K562 (cell line): ENCODE results near the gene SGMS1. TPM values are rescaled to one million over a fixed set of nuclear protein-coding genes. Genes with fewer than 3 reads are reported as not detected.

Experiments used
- ATAC-seq: fragments of 200-7000 bp; cut with Tn5 transposase; 3 replicates; pipeline ENCODE4 v1.9.1; 2020; ENCODE audit warnings: moderate library complexity
- BruUV-seq: library from RNA; stranded (reverse); fragments of 400-500 nt; replicated peaks from 2 replicates; lab custom pipeline; 2021; lab: Mats Ljungman, UMichigan
- CTCF ChIA-PET: fragments of 300-600 bp; formaldehyde crosslinking; extraction: SDS; loops from one replicate; lab custom pipeline; 2021; ENCODE audit warnings: low intra/inter-chr PET ratio; lab: Yijun Ruan, JAX
- POLR2A ChIA-PET: fragments of 300-600, 350-650 bp; sonication (Branson Sonifier 250); formaldehyde crosslinking; extraction: SDS; loops from one replicate; lab custom pipeline; 2021; ENCODE audit warnings: antibody characterized with exemption, inconsistent platforms; lab: Yijun Ruan, JAX
- DNase-seq, 4 experiments: peaks; one replicate each; pipeline versions ENCODE4 v3.0.0 to v3.0.0-alpha.2; 2011 to 2018; ENCODE audit warnings: low spot score in 3 of 4, mixed read lengths in 3 of 4; ENCODE audit errors: extremely low read depth in 1 of 4
- FAIRE-seq: peaks from 2 replicates; lab custom pipeline; 2011; peaks lifted over from hg19 to GRCh38; lab: Jason Lieb, UNC
- H2AFZ ChIP-seq: 2 replicates; pipeline ENCODE4 v1.6.0; 2011; ENCODE audit warnings: low read depth, low read length, control low read depth, inconsistent platforms
- H3K27ac ChIP-seq: fragments of 200-600 bp; 3 replicates; pipeline ENCODE4 v1.8.0; 2011; ENCODE audit warnings: low read depth, mild to moderate bottlenecking, control low read depth, inconsistent platforms, low read length, moderate library complexity, mixed read lengths; ENCODE audit errors: extremely low read depth
- H3K27me3 ChIP-seq, 2 experiments: fragments of 300-600 bp in 1 of 2; 2 replicates in 1 of 2; 3 replicates in 1 of 2; pipeline versions ENCODE4 v1.6.0 to v1.8.0; 2011; ENCODE audit warnings: inconsistent platforms in 2 of 2, low read length in 2 of 2, mild to moderate bottlenecking in 1 of 2, mixed read lengths in 1 of 2, moderate library complexity in 1 of 2; ENCODE audit not compliant: control insufficient read depth in 2 of 2, insufficient read depth in 2 of 2
- H3K36me3 ChIP-seq: fragments of 300-600 bp; 3 replicates; pipeline ENCODE4 v1.8.0; 2011; ENCODE audit warnings: mild to moderate bottlenecking, low read length, inconsistent platforms; ENCODE audit not compliant: control insufficient read depth, insufficient read depth
- H3K4me1 ChIP-seq, 2 experiments: fragments of 200-600 bp in 1 of 2; replicated peaks in 1 of 2; 2 replicates in 1 of 2; 3 replicates in 1 of 2; pipeline versions ENCODE4 v1.5.1 to v1.8.0; 2011; ENCODE audit warnings: inconsistent platforms in 2 of 2, low read length in 2 of 2, mild to moderate bottlenecking in 1 of 2, mixed read lengths in 1 of 2, moderate library complexity in 1 of 2; ENCODE audit not compliant: control insufficient read depth in 2 of 2, insufficient read depth in 2 of 2
- H3K4me2 ChIP-seq: 2 replicates; pipeline ENCODE4 v1.6.1; 2011; ENCODE audit warnings: low read length, control low read depth, inconsistent platforms, mixed read lengths; ENCODE audit not compliant: insufficient read depth
- H3K4me3 ChIP-seq: fragments of 200-600 bp; sonication (generic), shearing (Covaris generic); 2 replicates; pipeline ENCODE4 v1.5.1; 2016; ENCODE audit warnings: control low read depth, inconsistent platforms
- H3K79me2 ChIP-seq: fragments of 200-600 bp; 3 replicates; pipeline ENCODE4 v1.8.0; 2011; ENCODE audit warnings: low read length, inconsistent platforms; ENCODE audit not compliant: control insufficient read depth, insufficient read depth
- H3K9ac ChIP-seq, 2 experiments: 2 replicates each; pipeline versions ENCODE4 v1.6.0 to v1.6.1; 2011; ENCODE audit warnings: low read depth in 2 of 2, low read length in 2 of 2, control low read depth in 1 of 2, inconsistent platforms in 1 of 2, mild to moderate bottlenecking in 1 of 2, mixed read lengths in 1 of 2; ENCODE audit not compliant: insufficient read depth in 1 of 2
- H3K9me1 ChIP-seq: one replicate; pipeline ENCODE4 v1.6.0; 2011; ENCODE audit warnings: inconsistent platforms, mild to moderate bottlenecking, low read length, moderate library complexity; ENCODE audit not compliant: control insufficient read depth, insufficient read depth
- H3K9me3 ChIP-seq: replicated peaks from 2 replicates; pipeline ENCODE4 v1.5.1; 2011; ENCODE audit warnings: low read depth, low read length, inconsistent platforms; ENCODE audit not compliant: control insufficient read depth, insufficient read depth
- H4K20me1 ChIP-seq: replicated peaks from 2 replicates; pipeline ENCODE4 v1.6.1; 2011; ENCODE audit warnings: low read length, inconsistent platforms, mixed read lengths; ENCODE audit not compliant: control insufficient read depth, insufficient read depth
- ARID1B ChIP-seq: fragments of 450-650 bp; IDR thresholded peaks from 2 replicates; pipeline ENCODE4 v1.6.1; 2016; ENCODE audit warnings: antibody characterized with exemption, mild to moderate bottlenecking, inconsistent platforms
- ATF7 ChIP-seq: fragments of 450-650 bp; IDR thresholded peaks from 2 replicates; pipeline ENCODE4 v1.7.1; 2014; ENCODE audit warnings: mild to moderate bottlenecking, moderate library complexity
- CCAR2 ChIP-seq: fragments of 200-400 bp; formaldehyde crosslinking; IDR thresholded peaks from 2 replicates; pipeline ENCODE4 v1.6.1; 2017; ENCODE audit warnings: mild to moderate bottlenecking, low read depth, low read length
- KDM4B ChIP-seq, 2 experiments: fragments of 450-650 bp in 1 of 2; sonication (generic) in 1 of 2; IDR thresholded peaks; 2 replicates each; pipeline ENCODE4 v1.6.1; 2016 to 2017; ENCODE audit warnings: borderline replicate concordance in 2 of 2, antibody characterized with exemption in 1 of 2, low read depth in 1 of 2, mild to moderate bottlenecking in 1 of 2
- MAFF ChIP-seq: IDR thresholded peaks from 2 replicates; pipeline ENCODE4 v1.6.1; 2012; ENCODE audit warnings: low read length, improper control_type of control experiment
- PTTG1 ChIP-seq: fragments of 450-650 bp; IDR thresholded peaks from 2 replicates; pipeline ENCODE4 v1.6.1; 2016; ENCODE audit warnings: low read depth, mild to moderate bottlenecking, missing genetic modification characterization, missing compliant biosample characterization
- U2AF2 ChIP-seq: fragments of 200-400 bp; formaldehyde crosslinking; optimal IDR thresholded peaks from 2 replicates; pipeline ENCODE3; 2017; ENCODE audit warnings: low read depth, mild to moderate bottlenecking, low read length
- WGBS: fragments of 100-300 bp; shearing (Covaris generic); methylation state at CpG from one replicate; pipeline ENCODE4 v1.1.6; 2016; ENCODE audit warnings: low coverage, mixed read lengths; ENCODE audit not compliant: insufficient coverage; ENCODE audit errors: missing lambda C conversion rate; 5-methylcytosine and 5-hydroxymethylcytosine counted together
- in situ Hi-C: fragments of 300-500 bp; cut with MboI; formaldehyde crosslinking; loops from 4 replicates; pipeline ENCODE4 v1.15.0; 2018; ENCODE audit warnings: inconsistent platforms, mixed read lengths
- intact Hi-C: fragments of 100-400 bp; cut with micrococcal nuclease; formaldehyde crosslinking; loops from 2 replicates; pipeline ENCODE4 v1.14.2; 2022
- polyA plus RNA-seq, 8 experiments: library from polyadenylated mRNA; depleted of rRNA in 4 of 8; stranded (reverse) in 5 of 8; unstranded in 3 of 8; fragments of >200 nt; fragmentation: Nextera tagmentation in 2 of 8; fragmentation: Illumina TruSeq in 1 of 8; extraction: Ambion mirVana in 2 of 8; extraction: Trizol in 1 of 8; gene quantifications; 2 replicates each; pipeline versions ENCODE4 v1.2.1 to v1.2.3, GENCODE V29; 2011 to 2014; ENCODE audit warnings: inconsistent platforms in 1 of 8, missing spikeins in 1 of 8
- total RNA-seq, 7 experiments: library from RNA; depleted of rRNA in 6 of 7; stranded (reverse); fragments of >200 nt in 6 of 7; fragmentation: Illumina TruSeq in 2 of 7; extraction: Trizol in 2 of 7; gene quantifications; 2 replicates each; pipeline versions ENCODE4 v1.2.1 to v1.2.3, GENCODE V29; 2011 to 2021; ENCODE audit warnings: low replicate concordance in 1 of 7
- TF ChIP-seq, protein P1 (sequence below): sonication (generic); formaldehyde crosslinking; IDR thresholded peaks from 2 replicates; pipeline ENCODE4 v1.4.0; 2020; ENCODE audit warnings: mild to moderate bottlenecking, missing genetic modification reagents

Gene SGMS1
- total and polyA plus RNA-seq, 9 of the 15 experiments (the other 6 are each of a cell fraction or from before 2014, with no cell fraction given): 22.6 to 232 (median 82.2) TPM

DNA sequence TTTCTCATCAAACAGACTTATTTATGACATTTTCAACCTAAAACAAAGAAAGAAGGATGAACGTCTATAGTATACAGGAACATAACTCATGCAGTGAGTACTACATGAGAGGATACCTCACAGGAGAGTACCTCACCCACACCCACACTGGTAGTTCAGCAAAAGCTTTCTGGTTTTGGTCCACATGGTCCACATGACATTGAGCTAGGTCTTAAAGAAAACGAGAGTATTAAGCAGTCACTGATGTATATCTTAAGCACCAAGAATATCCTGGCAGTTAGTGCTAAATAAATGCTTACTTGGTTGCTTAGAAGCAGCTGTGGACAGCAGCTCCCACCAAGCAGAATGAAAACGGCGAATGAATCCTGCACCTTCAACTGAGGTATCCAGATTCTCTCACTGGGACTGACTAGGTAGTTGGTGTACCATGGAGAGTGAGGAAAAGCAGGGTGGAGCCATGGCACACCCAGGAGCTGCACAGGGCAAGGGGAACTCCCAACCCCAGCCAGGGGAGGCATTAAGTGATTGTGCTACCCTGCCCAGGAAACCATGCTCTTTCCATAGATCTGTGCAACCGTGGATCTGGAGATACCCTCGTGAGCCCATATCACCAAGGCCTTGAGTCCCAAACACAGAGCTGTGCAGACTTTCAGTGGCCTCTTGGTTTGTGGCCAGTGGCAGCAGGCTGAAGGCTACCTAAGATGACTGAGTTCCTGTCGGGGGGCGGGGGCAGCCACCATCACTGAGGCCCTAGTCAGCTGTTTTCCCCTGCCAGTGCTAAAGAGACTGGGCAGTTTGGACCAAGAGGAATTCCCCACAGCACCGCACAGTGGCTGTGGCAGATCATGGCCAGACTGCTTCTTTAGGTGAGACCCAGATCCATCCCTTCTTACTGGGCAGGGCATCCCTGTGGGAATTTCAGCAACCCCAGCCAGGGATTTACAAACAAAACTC lies 143.4 kb downstream of the SGMS1 start (continued):
- TF ChIP-seq MAFF: no peak
- TF ChIP-seq, protein P1, sequence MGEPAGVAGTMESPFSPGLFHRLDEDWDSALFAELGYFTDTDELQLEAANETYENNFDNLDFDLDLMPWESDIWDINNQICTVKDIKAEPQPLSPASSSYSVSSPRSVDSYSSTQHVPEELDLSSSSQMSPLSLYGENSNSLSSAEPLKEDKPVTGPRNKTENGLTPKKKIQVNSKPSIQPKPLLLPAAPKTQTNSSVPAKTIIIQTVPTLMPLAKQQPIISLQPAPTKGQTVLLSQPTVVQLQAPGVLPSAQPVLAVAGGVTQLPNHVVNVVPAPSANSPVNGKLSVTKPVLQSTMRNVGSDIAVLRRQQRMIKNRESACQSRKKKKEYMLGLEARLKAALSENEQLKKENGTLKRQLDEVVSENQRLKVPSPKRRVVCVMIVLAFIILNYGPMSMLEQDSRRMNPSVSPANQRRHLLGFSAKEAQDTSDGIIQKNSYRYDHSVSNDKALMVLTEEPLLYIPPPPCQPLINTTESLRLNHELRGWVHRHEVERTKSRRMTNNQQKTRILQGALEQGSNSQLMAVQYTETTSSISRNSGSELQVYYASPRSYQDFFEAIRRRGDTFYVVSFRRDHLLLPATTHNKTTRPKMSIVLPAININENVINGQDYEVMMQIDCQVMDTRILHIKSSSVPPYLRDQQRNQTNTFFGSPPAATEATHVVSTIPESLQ (CRISPR knock-in tag): no peak
- TF ChIP-seq ARID1B: no peak

DNA sequence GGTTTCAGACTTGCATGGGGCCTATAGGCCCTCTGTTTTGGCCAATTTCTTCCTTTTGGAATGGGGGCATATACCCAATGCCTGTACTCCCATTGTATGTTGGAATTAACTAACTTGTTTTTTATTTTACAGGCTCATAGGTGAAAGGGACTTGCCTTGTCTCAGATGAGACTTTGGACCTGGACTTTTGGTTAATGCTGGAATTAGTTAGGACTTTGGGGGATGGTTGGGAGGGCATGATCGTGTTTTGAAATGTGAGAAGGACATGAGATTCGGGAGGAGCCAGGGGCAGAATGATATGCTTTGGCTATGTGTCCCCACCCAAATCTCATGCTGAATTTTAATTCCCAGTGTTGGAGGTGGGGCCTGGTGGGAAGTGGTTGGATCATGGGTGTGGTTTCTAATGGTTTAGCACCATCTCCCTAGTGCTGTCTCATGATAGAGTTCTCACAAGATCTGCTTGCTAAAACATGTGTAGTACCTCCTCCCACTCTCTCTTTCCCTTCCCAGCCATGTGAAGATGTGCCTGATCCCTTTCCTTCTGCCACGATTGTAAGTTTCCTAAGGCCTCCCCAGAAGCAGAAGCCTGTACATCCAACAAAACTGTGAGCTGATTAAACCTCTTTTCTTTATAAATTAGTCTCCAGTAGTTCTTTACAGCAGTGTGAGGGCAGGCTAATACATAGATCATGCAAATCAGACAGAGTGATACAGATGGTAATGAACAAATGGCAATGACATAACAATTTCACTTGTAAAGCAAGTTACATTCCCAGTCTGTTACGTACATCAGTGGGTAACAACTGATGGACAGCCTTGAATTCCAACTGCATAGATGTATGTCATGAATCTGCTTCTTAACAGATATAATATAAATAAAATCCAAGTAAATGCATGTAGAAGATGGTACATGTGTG lies 146.2 kb downstream of the SGMS1 start:
- ATAC-seq: no peak
- no TSS peak for BruUV-seq
- in situ Hi-C loops: no loop called here

More for the DNA sequence above, 146.2 kb downstream of the SGMS1 start:
- TF ChIP-seq PTTG1 (tag): no peak
- no peak for TF ChIP-seq ATF7
- TF ChIP-seq KDM4B (IDR thresholded peaks at IDR 0.05; ENCODE audit: borderline replicate concordance in 2 of 2, low read depth in 1 of 2): no peak
- no peak for TF ChIP-seq CCAR2
- no peak for TF ChIP-seq U2AF2
- TF ChIP-seq, all 486 proteins: peak for 0
- no peaks in the 10 kb centered on the region for H4K20me1 ChIP-seq
- H2AFZ ChIP-seq: no peak overlapping the region
- CTCF ChIA-PET: no interaction called here
- H3K9ac ChIP-seq: no peak overlapping the region
- no peak for FAIRE-seq
- H3K79me2 ChIP-seq: peaks cover 20% of the 10 kb centered on the region
- H3K4me1 ChIP-seq: no peaks in the 10 kb centered on the region
- H3K9me1 ChIP-seq: no peaks in the 10 kb centered on the region
- POLR2A ChIA-PET: interaction anchor here (0.8 kb wide), 1 partner anchor 10 kb away, joined by 3 read pairs; no protein-coding TSS in a partner anchor
- H3K27me3 ChIP-seq: no peaks in the 10 kb centered on the region
- WGBS: 99% methylated on average over 4 of the region's 4 CpGs
- H3K27ac ChIP-seq: no peak overlapping the region
- no peak overlapping the region for H3K4me2 ChIP-seq
- DNase-seq: no peak
- H3K36me3 ChIP-seq: peaks cover 4% of the 10 kb centered on the region; the same call in 2 of the 3 replicates
- no peak overlapping the region for H3K4me3 ChIP-seq
- intact Hi-C loops: no loop called here
- peaks cover 5% of the 10 kb centered on the region for H3K9me3 ChIP-seq
